Thymus (tissue), 11 donors: ENCODE data around the gene ADAM20. TPM values are rescaled to one million over a fixed set of nuclear protein-coding genes. Genes with fewer than 3 reads are reported as not detected.

Source experiments
- DNase-seq, 9 donors: peaks; one replicate each; pipeline ENCODE4 v3.0.0-alpha.2; 2013; ENCODE audit warnings: low spot score in 9 of 9, low read depth in 6 of 9, missing footprints in 1 of 9
- H3K27ac ChIP-seq, 2 donors: one replicate each; pipeline ENCODE4 v1.5.1; 2013; ENCODE audit warnings: control low read depth in 1 of 2, low read depth in 1 of 2, low read length in 1 of 2, mild to moderate bottlenecking in 1 of 2, moderate library complexity in 1 of 2
- H3K27me3 ChIP-seq, 2 donors: one replicate each; pipeline ENCODE4 v1.5.1; 2013; ENCODE audit warnings: low read length in 1 of 2; ENCODE audit not compliant: control insufficient read depth in 2 of 2, insufficient read depth in 1 of 2
- H3K36me3 ChIP-seq, 2 donors: one replicate each; pipeline ENCODE4 v1.5.1; 2013; ENCODE audit warnings: low read length in 1 of 2, mild to moderate bottlenecking in 1 of 2, moderate library complexity in 1 of 2; ENCODE audit not compliant: control insufficient read depth in 2 of 2, insufficient read depth in 2 of 2
- H3K4me1 ChIP-seq, 2 donors: one replicate each; pipeline ENCODE4 v1.5.1; 2013; ENCODE audit warnings: low read length in 2 of 2; ENCODE audit not compliant: control insufficient read depth in 2 of 2, insufficient read depth in 2 of 2
- H3K4me3 ChIP-seq, 2 donors: one replicate each; pipeline ENCODE4 v1.5.1; 2013; ENCODE audit warnings: low read length in 2 of 2, control low read depth in 1 of 2, mild to moderate bottlenecking in 1 of 2
- H3K9me3 ChIP-seq, 2 donors: one replicate each; pipeline ENCODE4 v1.5.1; 2013; ENCODE audit warnings: low read length in 1 of 2, mild to moderate bottlenecking in 1 of 2; ENCODE audit not compliant: control insufficient read depth in 2 of 2, insufficient read depth in 1 of 2
- WGBS: extraction: QIAGEN DNeasy Blood & Tissue Kit; methylation state at CpG from one replicate; pipeline ENCODE4 v1.1.7; 2013; 5-methylcytosine and 5-hydroxymethylcytosine counted together
- polyA plus RNA-seq: library from polyadenylated mRNA; stranded (reverse); fragments of 200-250 nt; gene quantifications from one replicate; pipeline ENCODE4 v1.2.3, GENCODE V29; 2013
- total RNA-seq: library from RNA; stranded (reverse); fragments of 120-200 nt; gene quantifications from one replicate; pipeline ENCODE4 v1.2.4, GENCODE V29; 2013
- donor health status: healthy.

The ADAM20 gene
- total and polyA plus RNA-seq, 2 donors: 0.11 to 0.14 TPM

GRCh38 chr14:70538087-70538486, 3.3 kb upstream of the ADAM20 start:
- H3K4me1 ChIP-seq: no peaks in the 10 kb centered on the region
- H3K4me3 ChIP-seq: no peak overlapping the region
- no peaks in the 10 kb centered on the region for H3K36me3 ChIP-seq
- H3K27ac ChIP-seq: no peak overlapping the region
- H3K9me3 ChIP-seq: no peaks in the 10 kb centered on the region
- 98% methylated on average over 5 of the region's 5 CpGs for WGBS
- H3K27me3 ChIP-seq: no peaks in the 10 kb centered on the region
- no peak for DNase-seq

- DNase-seq: no peak
- H3K27me3 ChIP-seq: no peaks in the 10 kb centered on the region
- H3K9me3 ChIP-seq: no peaks in the 10 kb centered on the region
- no peak overlapping the region for H3K4me3 ChIP-seq
- 98% methylated on average over 1 of the region's 1 CpG for WGBS
- no peak overlapping the region for H3K27ac ChIP-seq
- H3K4me1 ChIP-seq: no peaks in the 10 kb centered on the region
- H3K36me3 ChIP-seq: no peaks in the 10 kb centered on the region
Measured at GRCh38 chr14:70536830-70537229, 2.0 kb upstream of the ADAM20 start.

GRCh38 chr14:70530417-70530816, 4.4 kb downstream of the ADAM20 start:
- Histone ChIP-seq H3K4me1 (no peaks in the 10 kb centered on the region), H3K4me3 (no peak overlapping the region), H3K27ac (no peak overlapping the region), H3K9me3 (no peaks in the 10 kb centered on the region), H3K36me3 (no peaks in the 10 kb centered on the region), H3K27me3 (no peaks in the 10 kb centered on the region)
- no peak for DNase-seq
- over 99% methylated on average over 2 of the region's 2 CpGs for WGBS

- WGBS: 99% methylated on average over 2 of the region's 2 CpGs
Measured at GRCh38 chr14:70527501-70528105, 7.2 kb downstream of the ADAM20 start.

GRCh38 chr14:70525691-70526090, 9.1 kb downstream of the ADAM20 start:
- no peak for DNase-seq
- Histone ChIP-seq H3K27me3 (no peaks in the 10 kb centered on the region), H3K27ac (no peak overlapping the region), H3K4me1 (no peaks in the 10 kb centered on the region), H3K36me3 (no peaks in the 10 kb centered on the region), H3K9me3 (no peaks in the 10 kb centered on the region), H3K4me3 (no peak overlapping the region)

More at GRCh38 chr14:70527501-70528105, 7.2 kb downstream of the ADAM20 start:
- no peaks in the 10 kb centered on the region for H3K27me3 ChIP-seq
- no peaks in the 10 kb centered on the region for H3K4me1 ChIP-seq
- no peak overlapping the region for H3K27ac ChIP-seq
- no peaks in the 10 kb centered on the region for H3K9me3 ChIP-seq
- no peaks in the 10 kb centered on the region for H3K36me3 ChIP-seq
- DNase-seq: no peak
- H3K4me3 ChIP-seq: no peak overlapping the region

GRCh38 chr14:70515811-70516210, 19.0 kb downstream of the ADAM20 start:
- no peaks in the 10 kb centered on the region for H3K36me3 ChIP-seq
- over 99% methylated on average over 3 of the region's 3 CpGs for WGBS
- no peak for DNase-seq
- H3K27ac ChIP-seq: no peak overlapping the region
- no peaks in the 10 kb centered on the region for H3K9me3 ChIP-seq
- H3K4me3 ChIP-seq: no peak overlapping the region
- H3K4me1 ChIP-seq: peaks cover 0 to 2% of the 10 kb centered on the region in 2 donors
- no peaks in the 10 kb centered on the region for H3K27me3 ChIP-seq

GRCh38 chr14:70514168-70515069, 20.4 kb downstream of the ADAM20 start:
- DNase-seq: no peak
- H3K9me3 ChIP-seq: no peaks in the 10 kb centered on the region
- no peak overlapping the region for H3K4me3 ChIP-seq
- no peaks in the 10 kb centered on the region for H3K27me3 ChIP-seq
- peaks cover 0 to 2% of the 10 kb centered on the region in 2 donors for H3K4me1 ChIP-seq
- WGBS: 29% methylated on average over 4 of the region's 4 CpGs
- no peak overlapping the region for H3K27ac ChIP-seq
- no peaks in the 10 kb centered on the region for H3K36me3 ChIP-seq

GRCh38 chr14:70498191-70498590, 36.6 kb downstream of the ADAM20 start:
- DNase-seq: no peak
- Histone ChIP-seq H3K9me3 (peaks cover 2 to 12% of the 10 kb centered on the region in 2 donors), H3K27ac (no peak overlapping the region), H3K4me1 (no peaks in the 10 kb centered on the region), H3K27me3 (no peaks in the 10 kb centered on the region), H3K36me3 (no peaks in the 10 kb centered on the region), H3K4me3 (no peak overlapping the region)

- WGBS: 72% methylated on average over 3 of the region's 3 CpGs
Measured at GRCh38 chr14:70489579-70490200, 45.1 kb downstream of the ADAM20 start.

More at GRCh38 chr14:70489579-70490200, 45.1 kb downstream of the ADAM20 start:
- no peak overlapping the region for H3K27ac ChIP-seq
- no peaks in the 10 kb centered on the region for H3K36me3 ChIP-seq
- no peak for DNase-seq
- H3K9me3 ChIP-seq: peaks cover 1 to 17% of the 10 kb centered on the region in 2 donors
- H3K4me3 ChIP-seq: no peak overlapping the region
- H3K4me1 ChIP-seq: no peaks in the 10 kb centered on the region
- H3K27me3 ChIP-seq: no peaks in the 10 kb centered on the region
